GM12864 (cell line): ENCODE results near the gene CNTNAP2.

Experiments used
- DNase-seq: peaks from one replicate; pipeline ENCODE4 v3.0.0-alpha.2; 2011; ENCODE audit warnings: low read depth
- H3K4me3 ChIP-seq: 2 replicates; pipeline ENCODE4 v1.5.1; 2011; ENCODE audit warnings: mild to moderate bottlenecking, low read depth, low read length, control low read depth
- TF ChIP-seq, protein P1 (sequence below): IDR thresholded peaks from 2 replicates; pipeline ENCODE4 v1.5.1; 2011; ENCODE audit warnings: low read depth, mild to moderate bottlenecking, moderate library complexity, low read length, control low read depth, inconsistent platforms; ENCODE audit errors: missing control alignments

Gene CNTNAP2

GRCh38 chr7:147193476-147193875 lies 1076.9 kb downstream of the CNTNAP2 start:
- TF ChIP-seq, protein P1, sequence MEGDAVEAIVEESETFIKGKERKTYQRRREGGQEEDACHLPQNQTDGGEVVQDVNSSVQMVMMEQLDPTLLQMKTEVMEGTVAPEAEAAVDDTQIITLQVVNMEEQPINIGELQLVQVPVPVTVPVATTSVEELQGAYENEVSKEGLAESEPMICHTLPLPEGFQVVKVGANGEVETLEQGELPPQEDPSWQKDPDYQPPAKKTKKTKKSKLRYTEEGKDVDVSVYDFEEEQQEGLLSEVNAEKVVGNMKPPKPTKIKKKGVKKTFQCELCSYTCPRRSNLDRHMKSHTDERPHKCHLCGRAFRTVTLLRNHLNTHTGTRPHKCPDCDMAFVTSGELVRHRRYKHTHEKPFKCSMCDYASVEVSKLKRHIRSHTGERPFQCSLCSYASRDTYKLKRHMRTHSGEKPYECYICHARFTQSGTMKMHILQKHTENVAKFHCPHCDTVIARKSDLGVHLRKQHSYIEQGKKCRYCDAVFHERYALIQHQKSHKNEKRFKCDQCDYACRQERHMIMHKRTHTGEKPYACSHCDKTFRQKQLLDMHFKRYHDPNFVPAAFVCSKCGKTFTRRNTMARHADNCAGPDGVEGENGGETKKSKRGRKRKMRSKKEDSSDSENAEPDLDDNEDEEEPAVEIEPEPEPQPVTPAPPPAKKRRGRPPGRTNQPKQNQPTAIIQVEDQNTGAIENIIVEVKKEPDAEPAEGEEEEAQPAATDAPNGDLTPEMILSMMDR, result no peak
- H3K4me3 ChIP-seq, result no peak overlapping the region
- DNase-seq, result no peak

- DNase-seq, result no peak
- TF ChIP-seq, protein P1, result no peak
- H3K4me3 ChIP-seq, result no peak overlapping the region
Observed at GRCh38 chr7:147196481-147196880, 1079.9 kb downstream of the CNTNAP2 start.

DNA sequence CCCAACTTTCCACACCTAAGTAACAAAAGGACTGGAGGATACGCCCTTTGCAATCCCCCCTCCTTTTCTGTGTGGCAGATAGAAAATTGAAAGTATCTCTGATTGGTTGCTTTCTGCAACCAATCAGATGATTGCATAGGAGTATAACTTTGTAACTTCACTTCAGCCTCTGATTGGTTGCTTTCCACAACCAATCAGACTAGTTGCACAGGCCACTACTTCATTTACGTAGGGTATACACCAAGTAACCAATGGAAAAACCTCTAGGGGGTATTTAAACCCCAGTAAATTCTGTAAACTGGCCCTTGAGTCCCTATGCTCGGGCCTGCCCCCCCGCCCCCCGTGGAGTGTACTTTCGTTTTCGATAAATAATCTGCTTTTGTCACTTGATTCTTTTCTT lies 1080.4 kb downstream of the CNTNAP2 start:
- DNase-seq, result no peak
- H3K4me3 ChIP-seq, result no peak overlapping the region
- TF ChIP-seq, protein P1, result no peak

GRCh38 chr7:147199868-147200267 lies 1083.3 kb downstream of the CNTNAP2 start:
- H3K4me3 ChIP-seq, result no peak overlapping the region
- DNase-seq, result no peak
- TF ChIP-seq, protein P1, result no peak

- no peak for DNase-seq
- TF ChIP-seq, protein P1, result no peak
- no peak overlapping the region for H3K4me3 ChIP-seq
Observed at GRCh38 chr7:147207988-147208387, 1091.4 kb downstream of the CNTNAP2 start.

- H3K4me3 ChIP-seq, result no peak overlapping the region
- TF ChIP-seq, protein P1, result no peak
- no peak for DNase-seq
Observed at GRCh38 chr7:147231275-147231674, 1114.7 kb downstream of the CNTNAP2 start.

- no peak for DNase-seq
- no peak overlapping the region for H3K4me3 ChIP-seq
- TF ChIP-seq, protein P1, result no peak
Observed at GRCh38 chr7:147235645-147236382, 1119.2 kb downstream of the CNTNAP2 start.
